ENCODE data around the gene RANBP1. TPM values are rescaled to one million over a fixed set of nuclear protein-coding genes. Genes with fewer than 3 reads are reported as not detected.

Gene RANBP1
- total and polyA plus RNA-seq, 9 of the 15 experiments (the other 6 are each of a cell fraction or from before 2014, with no cell fraction given), result 162 to 2,891 (median 1,289) TPM

GRCh38 chr22:20083891-20084546 is 31.9 kb upstream of the RANBP1 start (continued):
- TF ChIP-seq SIRT6 (IDR thresholded peaks at IDR 0.05; ENCODE audit: low read depth, low read length) (no peak), SMC3 (conservative IDR thresholded peaks at IDR 0.05; ENCODE audit: insufficient read depth, low read depth, low read length) (no peak), CBFB (CRISPR knock-in tag; IDR thresholded peaks at IDR 0.05) (no peak), NFE2 (IDR thresholded peaks at IDR 0.05; ENCODE audit: low read depth) (no peak), ZNF583 (CRISPR knock-in tag; IDR thresholded peaks at IDR 0.05) (no peak; the same call in 1 of the 2 replicates), CEBPG (CRISPR knock-in tag; IDR thresholded peaks at IDR 0.05) (no peak), CEBPG (tag; conservative IDR thresholded peaks at IDR 0.05 in 1 of 2, IDR thresholded peaks at IDR 0.05 in 1 of 2) (no peak), ZNF174 (CRISPR knock-in tag; IDR thresholded peaks at IDR 0.05) (no peak), KAT7 (CRISPR knock-in tag; IDR thresholded peaks at IDR 0.05; ENCODE audit: borderline replicate concordance) (no peak), MCM7 (IDR thresholded peaks at IDR 0.05) (no peak), POU5F1 (IDR thresholded peaks at IDR 0.05; ENCODE audit: borderline replicate concordance, low read depth, low read length, partially characterized antibody) (no peak), CLOCK (CRISPR knock-in tag; IDR thresholded peaks at IDR 0.05; ENCODE audit: borderline replicate concordance) (no peak), THRB (CRISPR knock-in tag; conservative IDR thresholded peaks at IDR 0.05) (peak; percentile 56), ZNF318 (IDR thresholded peaks at IDR 0.05; ENCODE audit: borderline replicate concordance in 1 of 2, low read depth in 1 of 2) (no peak), TCF7L2 (IDR thresholded peaks at IDR 0.05; ENCODE audit: low read depth, low read length) (no peak), NCOA4 (IDR thresholded peaks at IDR 0.05; ENCODE audit: partially characterized antibody) (no peak)

Data from K562 (cell line).